Activated T-cell treated with anti-CD3 and anti-CD28 coated beads for 1 hour (primary cell): ENCODE data around the gene CARD10.

Experiments
- DNase-seq: peaks from one replicate; pipeline ENCODE4 v3.0.0-alpha.2; 2020; ENCODE audit warnings: low read depth

Gene CARD10, protein sequence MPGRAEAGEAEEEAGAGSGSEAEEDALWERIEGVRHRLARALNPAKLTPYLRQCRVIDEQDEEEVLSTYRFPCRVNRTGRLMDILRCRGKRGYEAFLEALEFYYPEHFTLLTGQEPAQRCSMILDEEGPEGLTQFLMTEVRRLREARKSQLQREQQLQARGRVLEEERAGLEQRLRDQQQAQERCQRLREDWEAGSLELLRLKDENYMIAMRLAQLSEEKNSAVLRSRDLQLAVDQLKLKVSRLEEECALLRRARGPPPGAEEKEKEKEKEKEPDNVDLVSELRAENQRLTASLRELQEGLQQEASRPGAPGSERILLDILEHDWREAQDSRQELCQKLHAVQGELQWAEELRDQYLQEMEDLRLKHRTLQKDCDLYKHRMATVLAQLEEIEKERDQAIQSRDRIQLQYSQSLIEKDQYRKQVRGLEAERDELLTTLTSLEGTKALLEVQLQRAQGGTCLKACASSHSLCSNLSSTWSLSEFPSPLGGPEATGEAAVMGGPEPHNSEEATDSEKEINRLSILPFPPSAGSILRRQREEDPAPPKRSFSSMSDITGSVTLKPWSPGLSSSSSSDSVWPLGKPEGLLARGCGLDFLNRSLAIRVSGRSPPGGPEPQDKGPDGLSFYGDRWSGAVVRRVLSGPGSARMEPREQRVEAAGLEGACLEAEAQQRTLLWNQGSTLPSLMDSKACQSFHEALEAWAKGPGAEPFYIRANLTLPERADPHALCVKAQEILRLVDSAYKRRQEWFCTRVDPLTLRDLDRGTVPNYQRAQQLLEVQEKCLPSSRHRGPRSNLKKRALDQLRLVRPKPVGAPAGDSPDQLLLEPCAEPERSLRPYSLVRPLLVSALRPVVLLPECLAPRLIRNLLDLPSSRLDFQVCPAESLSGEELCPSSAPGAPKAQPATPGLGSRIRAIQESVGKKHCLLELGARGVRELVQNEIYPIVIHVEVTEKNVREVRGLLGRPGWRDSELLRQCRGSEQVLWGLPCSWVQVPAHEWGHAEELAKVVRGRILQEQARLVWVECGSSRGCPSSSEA

DNA sequence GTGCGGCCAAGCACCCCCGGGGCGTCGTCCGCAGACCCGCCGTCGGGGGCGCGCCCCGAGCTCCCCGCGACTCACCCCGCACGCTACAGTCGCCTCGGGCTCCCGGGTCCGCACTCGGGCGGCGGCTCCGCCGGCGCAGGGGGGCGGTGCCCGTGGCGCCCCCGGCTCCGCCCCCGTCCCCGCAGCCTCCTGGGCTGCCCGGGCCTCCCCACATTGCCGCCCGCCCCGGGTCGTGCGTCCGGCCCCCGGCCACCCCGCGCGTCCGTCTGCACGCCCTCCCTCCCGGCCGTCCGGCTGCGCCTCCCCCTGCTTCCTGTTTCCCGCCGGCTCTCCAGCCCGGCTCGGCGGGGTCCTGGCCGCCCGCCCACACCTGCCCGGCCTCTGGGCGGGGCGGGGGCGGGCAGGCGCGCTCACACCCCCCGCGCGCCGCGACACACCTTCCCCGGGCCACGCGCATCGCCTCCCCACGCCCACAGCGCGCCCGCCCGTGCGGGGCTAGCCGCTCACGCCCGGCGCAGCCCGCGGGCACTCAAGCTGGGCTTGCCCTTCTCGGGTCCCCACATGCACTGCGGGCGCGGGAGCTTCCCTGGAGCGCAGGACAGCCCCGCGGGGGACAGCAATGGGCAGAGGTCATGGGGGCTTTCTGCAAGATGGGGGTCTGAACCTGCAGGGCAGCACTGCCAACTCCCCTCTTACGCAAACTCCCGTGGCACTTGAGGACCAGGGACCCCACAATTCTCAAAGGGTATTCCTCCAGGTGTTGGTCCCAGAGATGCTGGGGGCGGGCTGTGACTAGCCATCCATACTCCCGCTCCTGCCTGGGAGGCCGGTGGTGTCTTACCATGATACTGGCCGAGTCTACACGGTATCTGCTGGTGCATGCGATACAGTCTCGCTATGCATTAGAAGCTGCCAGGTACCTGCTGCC, at the start of gene CARD10:
Gene CARD10, minus strand, starts transcription at position 148 of the 928 bp plus-strand sequence. CDS start 215 bp downstream, outside the sequence.
- DNase-seq: no peak

DNA sequence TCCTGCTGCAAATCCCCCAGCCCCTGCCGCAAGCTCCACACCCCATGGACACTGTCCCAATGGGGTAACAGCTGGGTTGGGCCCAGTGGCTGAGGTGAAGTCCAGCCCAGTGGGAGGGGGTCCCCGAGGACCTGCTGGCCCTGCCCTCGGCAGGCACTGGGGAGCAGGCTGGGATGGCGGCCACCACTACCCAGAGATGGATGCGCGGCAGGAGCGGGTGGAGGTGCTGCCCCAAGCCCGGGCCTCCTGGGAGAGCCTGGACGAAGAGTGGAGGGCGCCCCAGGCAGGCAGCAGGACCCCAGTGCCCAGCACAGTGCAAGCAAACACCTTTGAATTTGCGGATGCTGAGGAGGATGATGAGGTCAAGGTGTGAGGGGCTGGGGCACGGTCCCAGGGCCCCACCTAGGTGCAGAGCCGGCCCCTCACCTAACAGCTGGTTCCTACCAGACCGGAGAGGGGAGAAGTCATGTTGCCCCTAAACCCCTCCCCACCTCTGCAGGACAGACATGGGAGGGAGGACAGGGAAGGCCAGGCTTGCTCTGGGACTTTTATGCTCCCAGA, 49.3 kb upstream of the CARD10 start:
- DNase-seq: no peak

DNA sequence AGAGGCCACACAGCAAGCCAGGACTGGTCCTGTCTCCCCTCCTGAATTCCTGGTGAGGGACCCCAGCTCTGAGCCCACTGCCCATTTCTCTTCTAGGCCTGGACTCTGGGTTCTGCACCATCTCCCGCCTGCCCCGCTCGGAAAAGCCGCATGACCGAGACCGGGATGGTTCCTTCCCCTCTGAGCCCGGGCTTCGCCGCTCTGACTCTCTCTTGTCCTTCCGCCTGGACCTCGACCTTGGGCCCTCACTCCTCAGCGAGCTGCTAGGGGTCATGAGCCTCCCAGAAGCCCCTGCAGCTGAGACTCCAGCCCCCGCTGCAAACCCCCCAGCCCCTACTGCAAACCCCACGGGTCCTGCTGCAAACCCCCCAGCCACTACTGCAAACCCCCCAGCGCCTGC, 48.8 kb upstream of the CARD10 start:
- no peak for DNase-seq

DNA sequence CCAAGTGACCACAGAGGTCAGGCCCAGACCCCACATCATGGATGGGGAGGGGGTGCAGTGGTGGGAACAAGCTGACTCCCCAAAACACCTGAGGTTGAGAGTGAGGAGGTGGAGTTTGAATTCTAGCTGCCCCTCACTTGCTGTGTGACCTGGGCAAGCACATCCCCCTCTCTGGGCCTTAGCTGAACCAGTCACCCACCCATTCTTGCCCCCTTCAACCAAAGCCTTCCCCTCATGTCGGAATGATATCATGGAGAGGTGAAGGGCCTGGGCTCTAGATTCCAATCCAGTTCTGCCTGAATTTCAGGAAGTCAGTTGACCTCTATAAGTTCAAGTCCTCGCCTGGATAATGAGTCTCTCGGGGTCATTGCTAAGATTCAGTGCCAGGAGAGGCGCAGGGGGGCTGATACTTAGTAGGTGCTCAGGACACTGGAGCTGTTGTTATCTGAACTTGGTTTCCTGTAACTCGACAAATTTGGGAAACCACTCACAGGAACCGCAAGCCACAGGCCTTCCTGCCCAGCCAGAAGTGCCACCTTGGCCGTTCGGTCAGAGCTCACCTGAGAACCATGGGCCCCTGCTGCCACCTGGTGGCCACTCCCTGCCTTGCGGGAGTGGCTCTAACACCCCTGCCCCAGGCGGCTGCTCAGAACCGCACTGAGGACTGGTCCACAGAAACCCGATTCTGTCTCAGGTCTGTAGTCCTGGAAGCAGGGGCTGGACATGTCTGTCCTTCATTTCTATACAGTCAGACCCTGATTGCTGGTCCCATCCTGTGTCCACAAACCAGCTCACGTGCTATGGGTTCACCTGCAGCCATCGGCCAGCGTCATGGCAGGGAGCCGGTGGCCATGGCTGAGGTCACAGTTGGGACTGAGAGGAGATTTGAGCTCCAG, 47.9 kb upstream of the CARD10 start:
- DNase-seq: peak; percentile 92

DNA sequence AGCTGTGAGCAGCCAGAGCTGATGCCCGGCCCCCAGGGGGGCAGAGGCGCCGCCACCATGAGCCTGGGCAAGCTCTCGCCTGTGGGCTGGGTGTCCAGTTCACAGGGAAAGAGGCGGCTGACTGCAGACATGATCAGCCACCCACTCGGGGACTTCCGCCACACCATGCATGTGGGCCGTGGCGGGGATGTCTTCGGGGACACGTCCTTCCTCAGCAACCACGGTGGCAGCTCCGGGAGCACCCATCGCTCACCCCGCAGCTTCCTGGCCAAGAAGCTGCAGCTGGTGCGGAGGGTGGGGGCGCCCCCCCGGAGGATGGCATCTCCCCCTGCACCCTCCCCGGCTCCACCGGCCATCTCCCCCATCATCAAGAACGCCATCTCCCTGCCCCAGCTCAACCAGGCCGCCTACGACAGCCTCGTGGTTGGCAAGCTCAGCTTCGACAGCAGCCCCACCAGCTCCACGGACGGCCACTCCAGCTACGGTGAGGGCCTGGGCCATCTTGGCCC, 47.2 kb upstream of the CARD10 start:
- DNase-seq: peak; percentile 26

DNA sequence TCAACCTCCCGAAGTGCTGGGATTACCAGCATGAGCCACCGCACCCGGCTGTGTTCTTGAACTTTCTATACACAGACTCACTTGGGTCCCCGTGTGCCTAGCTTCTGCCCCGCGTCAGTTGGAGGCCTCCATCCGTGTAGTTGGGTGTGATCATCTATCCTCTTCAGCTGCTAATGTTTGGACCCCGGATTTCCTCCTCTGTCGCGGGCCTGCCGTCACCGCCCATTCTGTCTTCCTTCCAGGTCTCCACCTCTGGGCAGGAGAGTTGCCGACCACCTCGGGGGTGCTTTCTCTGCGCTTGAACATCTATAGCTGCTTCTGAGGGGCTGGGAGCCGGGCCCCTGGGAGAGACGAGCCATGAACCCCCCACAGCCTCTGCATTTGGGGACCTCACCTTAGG, 46.6 kb upstream of the CARD10 start:
- no peak for DNase-seq

DNA sequence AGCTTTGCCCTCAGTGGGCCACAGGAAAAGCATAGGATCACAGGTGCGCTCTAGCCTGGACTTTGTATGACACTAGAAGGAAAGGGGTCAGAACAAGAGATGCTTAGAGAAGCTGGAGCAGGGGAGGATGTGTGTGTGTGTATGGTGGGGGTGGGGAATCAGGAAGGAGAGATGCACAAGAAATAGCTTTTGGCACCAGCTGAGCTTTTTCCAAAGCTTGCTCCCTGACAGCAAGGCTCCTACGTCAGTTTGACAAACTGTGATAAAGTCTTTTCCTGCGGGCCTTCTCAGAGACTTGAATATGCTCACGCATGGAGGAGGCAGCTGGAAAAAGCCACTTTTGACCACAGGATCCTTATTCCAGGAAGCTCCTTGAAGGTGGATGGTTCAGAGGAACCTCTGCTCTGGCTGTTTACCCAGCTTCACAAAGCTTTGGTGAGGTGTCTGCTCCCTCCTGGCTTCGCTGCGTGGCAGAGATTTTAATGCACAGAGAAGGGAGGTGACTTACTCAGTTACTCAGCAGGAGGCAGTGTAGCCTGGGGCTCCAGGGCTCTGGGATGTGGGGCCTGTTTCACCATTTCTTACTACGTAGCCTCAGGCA, 45.0 kb upstream of the CARD10 start:
- DNase-seq: no peak

DNA sequence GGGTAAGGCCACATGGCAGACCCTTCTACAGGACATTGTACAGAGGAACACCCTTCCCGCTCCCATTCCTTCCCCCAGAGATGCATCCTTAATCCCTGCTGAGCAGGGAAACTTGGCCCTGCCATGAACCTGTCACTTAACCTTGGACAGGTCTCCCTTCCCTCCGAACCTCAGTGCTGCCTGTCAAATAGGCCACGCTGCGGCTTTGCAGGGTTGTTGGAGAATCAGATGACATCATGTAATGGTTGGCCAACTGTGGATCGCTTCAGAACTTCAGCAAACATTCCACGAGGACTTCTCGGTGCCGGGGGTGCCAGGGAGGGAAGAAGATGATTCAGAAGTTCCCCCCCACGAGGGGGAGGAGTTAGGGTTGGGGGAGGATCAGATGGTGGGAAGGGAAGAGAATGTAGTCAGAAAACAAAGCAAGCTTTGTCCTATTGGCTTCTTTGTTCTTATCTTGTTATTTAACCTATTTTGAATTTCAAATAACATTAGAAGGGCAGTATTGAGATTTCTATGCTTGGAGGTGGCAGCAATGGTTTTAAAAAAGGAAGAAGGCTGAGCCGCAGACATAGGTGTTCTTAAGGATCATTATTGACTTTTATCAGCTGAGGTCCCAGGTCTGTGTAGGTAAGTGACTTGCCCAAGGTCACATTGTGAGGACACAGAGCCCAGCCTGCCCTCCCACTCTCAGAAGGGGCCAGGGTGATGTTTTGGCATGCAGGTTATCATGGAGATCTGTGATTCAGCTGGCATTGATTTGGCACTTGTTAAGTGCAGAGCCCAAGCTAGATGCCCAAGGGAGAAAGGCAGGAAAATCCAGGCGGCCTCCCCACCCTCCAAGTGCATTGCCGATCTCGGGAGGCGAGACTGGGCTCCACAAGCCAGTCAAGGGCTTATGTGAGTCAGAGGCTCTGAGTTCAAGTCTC, 44.2 kb upstream of the CARD10 start:
- no peak for DNase-seq

DNA sequence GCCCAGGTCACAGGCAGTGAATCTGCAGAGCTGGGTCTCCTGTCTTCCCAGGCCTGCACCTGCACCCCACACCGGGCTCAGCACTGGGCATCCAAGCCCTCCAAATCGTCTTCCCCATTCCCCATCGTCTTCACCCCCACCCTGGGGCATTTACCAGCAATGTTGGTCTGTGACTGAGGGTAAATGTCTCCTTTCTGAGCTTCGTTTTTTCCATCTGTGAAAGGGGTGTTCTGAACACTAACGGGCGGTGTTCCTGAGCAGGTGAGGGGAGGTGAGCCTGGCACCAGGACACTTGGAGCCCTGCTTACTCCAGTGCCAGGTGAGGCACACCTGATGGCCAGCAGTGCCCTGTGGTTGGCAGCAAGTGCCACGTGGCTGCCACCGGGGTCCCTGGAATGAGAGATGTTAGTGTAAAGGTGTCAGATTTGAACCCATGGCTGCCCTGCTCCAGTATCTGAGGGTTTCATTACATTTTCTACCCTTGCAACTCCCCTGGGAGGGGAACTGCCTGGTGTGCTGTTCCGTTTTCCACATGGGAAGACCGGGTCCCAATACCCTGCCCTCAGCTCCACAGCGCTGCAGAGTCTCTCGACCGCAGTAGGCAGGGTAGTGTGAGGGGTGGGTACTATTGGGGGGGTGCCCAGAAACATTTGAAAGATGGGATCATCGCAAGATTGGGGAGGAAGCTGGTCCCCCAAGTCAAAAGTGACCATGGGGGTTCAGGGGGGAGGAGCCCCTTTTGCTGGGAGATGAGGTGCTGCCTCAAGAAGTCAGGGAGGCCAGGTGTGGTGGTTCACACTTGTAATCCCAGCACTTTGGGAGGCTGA, 43.0 kb upstream of the CARD10 start:
- no peak for DNase-seq

DNA sequence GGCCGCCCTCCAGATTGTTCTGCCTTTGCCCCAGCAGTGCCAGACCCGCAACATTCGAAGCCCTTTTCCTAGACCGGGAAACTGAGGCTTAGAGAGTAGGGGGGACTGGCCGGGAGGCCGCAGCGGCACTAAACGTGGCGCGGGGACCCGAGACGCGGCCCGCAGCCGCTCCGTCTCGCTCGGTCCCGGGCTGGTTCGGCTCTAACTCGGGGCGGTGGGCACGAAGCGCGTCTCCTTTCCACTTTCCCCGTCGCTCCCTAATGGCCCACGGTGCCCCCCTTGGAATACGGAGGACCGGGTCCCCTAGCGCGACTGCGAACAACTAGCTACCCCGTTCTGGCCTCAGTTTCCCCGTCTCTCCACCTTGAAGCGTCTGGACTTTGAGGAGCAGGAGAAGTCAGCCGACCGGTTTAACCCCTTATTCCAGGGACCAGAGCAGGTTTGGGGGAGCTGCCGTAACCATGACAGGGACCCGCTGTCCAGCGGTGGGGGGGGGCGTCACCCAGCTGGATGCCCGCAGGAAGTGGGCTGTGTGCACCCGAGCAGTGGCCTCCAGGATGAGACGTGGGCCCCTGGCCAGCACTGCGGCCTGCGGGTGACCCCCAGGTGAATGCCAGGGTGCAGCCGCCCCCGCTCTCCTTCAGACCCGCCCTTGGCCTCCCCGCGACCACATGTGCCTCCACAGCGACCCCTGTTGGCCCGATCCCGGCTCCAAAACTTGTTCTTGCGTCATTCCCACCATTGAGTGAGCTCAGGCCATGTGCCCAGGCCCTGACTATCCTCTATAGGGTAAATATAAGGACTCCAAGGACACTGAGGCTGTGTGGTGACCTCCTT, 42.2 kb upstream of the CARD10 start:
- DNase-seq: peak; percentile 77

DNA sequence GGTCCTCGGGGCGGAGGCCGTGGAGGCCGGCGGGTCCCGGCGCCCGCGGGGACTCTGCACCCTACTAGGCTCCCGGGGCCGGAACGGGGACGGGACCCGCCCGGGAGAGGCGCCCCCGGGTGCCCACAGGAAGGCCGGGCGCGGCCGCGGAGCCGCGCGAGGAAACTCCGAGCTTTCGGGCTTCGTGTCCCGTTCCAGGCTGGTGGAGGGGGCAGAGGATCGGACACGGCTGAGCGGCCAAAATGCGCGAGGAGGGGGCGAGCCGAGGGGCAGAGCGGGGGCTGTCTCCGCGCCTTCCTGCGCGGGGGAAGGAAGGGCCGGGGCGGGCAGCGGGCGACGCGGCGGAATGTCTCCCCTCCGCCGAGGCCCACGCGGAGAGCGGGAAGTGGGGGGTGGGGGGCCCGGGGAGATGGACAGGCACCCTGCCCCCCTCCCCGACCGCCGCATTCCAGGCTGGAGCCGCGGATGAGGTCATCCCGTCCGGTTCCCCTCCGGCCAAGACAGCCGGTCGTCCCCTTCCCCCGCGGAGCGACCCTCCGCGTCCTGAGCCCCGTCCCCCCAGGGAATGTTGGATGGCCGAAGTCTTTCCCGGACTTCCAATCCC, 41.5 kb upstream of the CARD10 start:
- no peak for DNase-seq

DNA sequence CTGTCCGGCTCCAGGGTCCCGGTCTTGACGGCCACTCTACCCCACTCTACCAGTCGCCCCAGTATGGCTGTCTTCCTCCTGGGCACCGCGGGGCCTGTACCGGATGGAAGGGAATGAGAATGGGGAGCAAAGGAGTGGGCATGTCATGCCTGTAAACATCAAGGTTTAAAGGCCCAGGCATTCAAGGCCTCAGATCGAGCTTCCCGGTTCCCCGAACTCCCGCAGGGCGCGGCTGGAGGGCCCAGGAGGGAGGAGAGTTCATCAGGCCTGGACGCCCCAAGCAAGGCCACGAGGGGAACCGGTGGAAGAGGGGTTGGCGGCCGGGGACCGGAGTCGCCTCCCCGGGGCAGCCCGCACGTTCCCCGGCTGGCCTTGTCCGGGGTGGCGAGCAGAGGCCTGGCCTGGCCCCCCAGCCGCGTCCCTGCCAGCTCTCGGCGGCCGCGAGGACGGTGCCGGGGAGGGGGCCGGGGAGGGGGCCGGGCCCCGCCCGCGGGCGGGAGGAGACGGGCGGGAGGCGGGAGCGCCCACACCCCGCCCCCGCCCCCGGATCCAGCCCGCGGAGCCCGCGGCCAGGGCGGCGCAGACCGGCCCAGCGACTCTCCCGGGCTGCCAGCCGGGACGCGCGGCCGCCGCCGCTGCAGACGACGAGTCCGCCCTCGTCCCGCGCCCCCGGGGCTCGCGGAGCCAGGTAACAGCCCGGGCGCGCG, 40.8 kb upstream of the CARD10 start, which contains the start of gene CDC42EP1:
Gene CDC42EP1, plus strand, starts transcription at position 580 of the 707 bp plus-strand sequence. CDS start 5,870 bp downstream, outside the sequence.
- no peak for DNase-seq

DNA sequence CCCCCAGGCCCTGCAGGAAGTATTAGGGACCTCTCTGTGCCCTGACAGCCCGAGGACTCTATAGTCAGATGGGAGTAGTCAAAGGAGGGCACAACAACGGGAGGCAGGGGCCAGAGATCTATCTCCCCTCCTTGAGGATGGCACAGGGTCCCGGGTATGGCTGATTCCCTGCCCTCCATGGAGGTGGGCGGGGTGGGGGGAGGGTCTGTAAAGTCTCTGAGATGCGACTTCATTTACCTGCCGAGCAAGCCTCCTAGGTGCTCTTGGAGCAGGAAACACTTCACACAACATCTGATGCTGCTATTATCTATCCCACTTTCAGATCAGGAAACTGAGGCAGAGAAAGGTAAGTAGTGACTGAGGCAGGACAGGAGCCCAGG, 40.3 kb upstream of the CARD10 start:
- DNase-seq: no peak

DNA sequence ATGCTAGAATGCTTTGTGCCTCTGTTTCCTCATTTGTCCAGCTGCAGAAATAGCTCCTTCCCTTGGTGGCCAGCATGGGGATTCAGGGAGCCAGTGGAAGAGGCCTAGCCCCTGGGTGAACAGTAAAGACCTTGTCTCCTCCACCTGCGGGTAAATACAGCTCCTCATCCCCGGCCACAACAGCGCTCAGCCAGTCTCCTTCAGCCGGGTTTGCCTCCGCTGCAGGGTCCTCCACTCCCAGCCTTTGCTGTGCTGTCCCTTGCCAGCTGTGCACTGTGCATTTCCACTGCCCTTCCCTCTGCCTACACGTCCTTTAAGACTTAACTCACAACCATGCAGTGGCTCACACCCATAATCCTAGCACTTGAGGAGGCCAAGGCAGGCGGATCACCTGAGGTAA, 39.6 kb upstream of the CARD10 start:
- DNase-seq: no peak

DNA sequence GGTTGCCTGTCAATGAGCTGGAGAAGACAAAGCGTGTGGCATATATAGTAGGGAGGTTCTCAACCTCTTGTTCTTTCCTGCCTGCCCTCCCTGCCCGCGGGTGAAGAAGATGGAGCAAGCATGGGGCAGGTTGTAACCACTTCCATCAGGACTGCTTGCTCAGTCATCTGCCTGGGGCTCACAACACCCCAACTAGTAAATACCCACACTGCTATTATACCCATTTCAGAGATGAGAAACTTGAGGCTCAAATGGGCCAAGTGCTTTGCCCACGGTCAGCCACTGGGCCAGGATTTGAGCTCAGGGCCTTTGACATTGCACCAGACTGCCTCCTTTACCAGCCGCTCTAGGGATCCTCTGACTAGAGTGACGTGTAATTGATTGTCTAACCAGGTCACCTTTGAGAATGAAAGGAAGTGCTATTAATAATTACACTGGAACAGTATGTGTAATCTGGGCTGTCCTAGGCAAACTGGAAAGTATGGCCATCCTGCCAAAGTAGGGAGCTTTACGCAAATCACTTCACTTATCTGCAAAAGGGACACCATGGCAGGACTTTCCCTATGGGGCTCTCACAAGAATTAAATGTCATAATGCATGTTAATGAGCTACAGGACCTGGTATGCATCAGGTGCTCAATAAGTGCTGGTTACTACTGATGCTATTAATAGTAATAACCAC, 38.2 kb upstream of the CARD10 start:
- no peak for DNase-seq
